GM19043 (cell line): Measurements from ENCODE around the gene FN3KRP.
"Not testable (repeated sequence)": the region's sequence is repeated elsewhere in the genome, so short reads cannot be mapped to it uniquely, and the experiment has no call there.

Experiments
- ATAC-seq: cut with Tn5 transposase; IDR thresholded peaks from one replicate; pipeline ENCODE4 v1.9.1; 2021; ENCODE audit warnings: low read depth; ENCODE audit not compliant: unreplicated experiment

FN3KRP gene

GRCh38 chr17:82774456-82774855 lies 58.0 kb downstream of the FN3KRP start:
- ATAC-seq = not testable (repeated sequence)

- ATAC-seq = no peak
These were observed 58.7 kb downstream of the FN3KRP start for GRCh38 chr17:82775001-82775823.

GRCh38 chr17:82776454-82776853 lies 59.9 kb downstream of the FN3KRP start:
- no peak for ATAC-seq
